HCT116 (cell line): ENCODE measurements around the gene ZNF133. TPM values are rescaled to one million over a fixed set of nuclear protein-coding genes. Genes with fewer than 3 reads are reported as not detected.

ENCODE experiments used
- ATAC-seq: fragments of 200-7000 bp; cut with Tn5 transposase; 2 replicates; pipeline ENCODE4 v1.9.1; 2020; ENCODE audit warnings: mild to moderate bottlenecking, moderate library complexity
- BruUV-seq: library from RNA; stranded (reverse); fragments of 400-500 nt; replicated peaks from 2 replicates; lab custom pipeline; 2021; lab: Mats Ljungman, UMichigan
- CTCF ChIA-PET: fragments of 300-600 bp; sonication (Branson Sonifier 250); formaldehyde crosslinking; loops from one replicate; lab custom pipeline; 2021; ENCODE audit warnings: antibody characterized with exemption; lab: Charles Lee
- POLR2A ChIA-PET: fragments of 300-600, 350-600 bp; sonication (Branson Sonifier 250); formaldehyde crosslinking; loops from one replicate; lab custom pipeline; 2021; ENCODE audit warnings: antibody characterized with exemption; lab: Charles Lee
- RAD21 ChIA-PET, 2 experiments: fragments of 300-600 bp; sonication (Branson Sonifier 250); formaldehyde crosslinking; loops; one replicate each; lab custom pipeline; 2023; ENCODE audit warnings: low total read pairs in 2 of 2; ENCODE audit not compliant: uncharacterized antibody in 2 of 2, unreplicated experiment in 2 of 2, low non-redundant PET in 1 of 2; lab: Charles Lee
- DNase-seq: peaks from one replicate; pipeline ENCODE4 v3.0.0-alpha.2; 2010; ENCODE audit warnings: low read depth, low spot score
- H2AFZ ChIP-seq: fragments of 200-600 bp; shearing (Covaris generic), sonication (generic); 2 replicates; pipeline ENCODE4 v1.6.1; 2017; ENCODE audit warnings: low read depth, mixed run types, mixed read lengths, antibody characterized with exemption, low read length; ENCODE audit not compliant: poor library complexity, severe bottlenecking
- H3K27ac ChIP-seq: 2 replicates; pipeline ENCODE4 v1.5.1; 2012; ENCODE audit warnings: low read depth, low read length
- H3K27me3 ChIP-seq: fragments of 200-600 bp; sonication (generic); 2 replicates; pipeline ENCODE4 v1.6.1; 2016; ENCODE audit warnings: mixed run types, low read length, mixed read lengths; ENCODE audit not compliant: insufficient read depth
- H3K36me3 ChIP-seq, 2 experiments: fragments of 200-500 bp in 1 of 2; fragments of 200-600 bp in 1 of 2; sonication (Bioruptor generic) in 1 of 2; sonication (generic) in 1 of 2; 2 replicates each; pipeline versions ENCODE4 v1.5.1 to v1.6.1; 2014 to 2016; ENCODE audit warnings: low read length in 2 of 2, inconsistent platforms in 1 of 2, mixed read lengths in 1 of 2, mixed run types in 1 of 2; ENCODE audit not compliant: insufficient read depth in 2 of 2, control insufficient read depth in 1 of 2
- H3K4me1 ChIP-seq, 2 experiments: fragments of 200-600 bp in 1 of 2; sonication (generic) in 1 of 2; 2 replicates each; pipeline versions ENCODE4 v1.5.1 to v1.6.1; 2012 to 2017; ENCODE audit warnings: low read length in 2 of 2, inconsistent platforms in 1 of 2, mild to moderate bottlenecking in 1 of 2, mixed read lengths in 1 of 2, mixed run types in 1 of 2, moderate library complexity in 1 of 2; ENCODE audit not compliant: insufficient read depth in 2 of 2, control insufficient read depth in 1 of 2
- H3K4me2 ChIP-seq: fragments of 200-600 bp; sonication (generic); 2 replicates; pipeline ENCODE4 v1.6.1; 2017; ENCODE audit warnings: mixed run types, low read length, mixed read lengths
- H3K4me3 ChIP-seq, 2 experiments: fragments of 200-600 bp in 1 of 2; sonication (generic) in 1 of 2; replicated peaks in 1 of 2; 2 replicates each; pipeline ENCODE4 v1.5.1; 2011 to 2016; ENCODE audit warnings: low read length in 2 of 2, control low read depth in 1 of 2, low read depth in 1 of 2, mild to moderate bottlenecking in 1 of 2, mixed read lengths in 1 of 2, mixed run types in 1 of 2
- H3K79me2 ChIP-seq: fragments of 200-600 bp; sonication (generic); 2 replicates; pipeline ENCODE4 v1.6.1; 2017; ENCODE audit warnings: mild to moderate bottlenecking, mixed run types, low read length, moderate library complexity, mixed read lengths; ENCODE audit not compliant: insufficient read depth
- H3K9ac ChIP-seq: fragments of 200-600 bp; sonication (generic); 2 replicates; pipeline ENCODE4 v1.6.1; 2016; ENCODE audit warnings: low read length, mixed read lengths
- H3K9me2 ChIP-seq: fragments of 200-600 bp; sonication (generic), shearing (Covaris generic); 2 replicates; pipeline ENCODE4 v1.6.1; 2017; ENCODE audit warnings: mixed run types, mild to moderate bottlenecking, moderate library complexity; ENCODE audit not compliant: insufficient read depth
- H3K9me3 ChIP-seq, 2 experiments: fragments of 200-500 bp in 1 of 2; fragments of 200-600 bp in 1 of 2; sonication (Bioruptor generic) in 1 of 2; sonication (generic) in 1 of 2; 2 replicates each; pipeline ENCODE4 v1.6.1; 2014 to 2017; ENCODE audit warnings: low read length in 2 of 2, mixed read lengths in 2 of 2, inconsistent platforms in 1 of 2, low read depth in 1 of 2, mild to moderate bottlenecking in 1 of 2, mixed run types in 1 of 2, moderate library complexity in 1 of 2; ENCODE audit not compliant: control insufficient read depth in 1 of 2, insufficient read depth in 1 of 2
- H4K20me1 ChIP-seq: fragments of 200-600 bp; sonication (generic), shearing (Covaris generic); 2 replicates; pipeline ENCODE4 v1.6.1; 2017; ENCODE audit warnings: mixed run types, mild to moderate bottlenecking, moderate library complexity; ENCODE audit not compliant: insufficient read depth
- ATF3 ChIP-seq: IDR thresholded peaks from 2 replicates; pipeline ENCODE4 v1.6.1; 2012
- CBX3 ChIP-seq: IDR thresholded peaks from 2 replicates; pipeline ENCODE4 v1.6.1; 2012; ENCODE audit warnings: low read depth
- EGR1 ChIP-seq: IDR thresholded peaks from 2 replicates; pipeline ENCODE4 v1.6.1; 2012; ENCODE audit warnings: low read depth
- ELF1 ChIP-seq: IDR thresholded peaks from 2 replicates; pipeline ENCODE4 v1.6.1; 2012; ENCODE audit warnings: low read depth, borderline replicate concordance
- FOSL1 ChIP-seq: IDR thresholded peaks from 2 replicates; pipeline ENCODE4 v1.6.1; 2012; ENCODE audit warnings: low read depth
- JUND ChIP-seq: IDR thresholded peaks from 2 replicates; pipeline ENCODE4 v1.6.1; 2012
- MAX ChIP-seq: IDR thresholded peaks from 2 replicates; pipeline ENCODE4 v1.6.1; 2012
- POLR2A ChIP-seq: IDR thresholded peaks from 2 replicates; pipeline ENCODE4 v1.7.0; 2011; ENCODE audit warnings: borderline replicate concordance; ENCODE audit not compliant: insufficient read depth, insufficient read length; ENCODE audit errors: extremely low read depth
- POLR2AphosphoS5 ChIP-seq: IDR thresholded peaks from 2 replicates; pipeline ENCODE4 v1.6.1; 2011; ENCODE audit warnings: mild to moderate bottlenecking, low read depth, low read length, moderate library complexity
- RAD21 ChIP-seq: IDR thresholded peaks from 2 replicates; pipeline ENCODE4 v1.6.1; 2012; ENCODE audit warnings: low read depth, mild to moderate bottlenecking
- SIN3A ChIP-seq: IDR thresholded peaks from 2 replicates; pipeline ENCODE4 v1.6.1; 2012; ENCODE audit warnings: low read depth
- SP1 ChIP-seq: IDR thresholded peaks from 2 replicates; pipeline ENCODE4 v1.6.1; 2012; ENCODE audit warnings: low read depth
- SRF ChIP-seq: IDR thresholded peaks from 2 replicates; pipeline ENCODE4 v1.6.1; 2012; ENCODE audit warnings: low read depth
- YY1 ChIP-seq: IDR thresholded peaks from 2 replicates; pipeline ENCODE4 v1.6.1; 2011; ENCODE audit warnings: low read length, low read depth, moderate library complexity, mild to moderate bottlenecking; ENCODE audit not compliant: insufficient replicate concordance; ENCODE audit errors: extremely low read depth
- intact Hi-C: fragments of 100-400 bp; cut with micrococcal nuclease; formaldehyde crosslinking; loops from 2 replicates; pipeline ENCODE4 v1.10.0; 2022
- total RNA-seq: library from RNA; stranded (reverse); gene quantifications from one replicate; pipeline ENCODE4 v1.2.1, GENCODE V29; 2021; ENCODE audit not compliant: unreplicated experiment
- TF ChIP-seq, protein P1 (sequence below): IDR thresholded peaks from 2 replicates; pipeline ENCODE4 v1.6.1; 2012; ENCODE audit warnings: low read depth

Gene ZNF133
- total RNA-seq, 1 experiment from 2014 or later = 9.3 TPM

- RAD21 ChIA-PET = no interaction called here
- no peak overlapping the region for H2AFZ ChIP-seq
- no peaks in the 10 kb centered on the region for H3K27me3 ChIP-seq
- no peaks in the 10 kb centered on the region for H3K36me3 ChIP-seq
- H3K4me3 ChIP-seq = no peak overlapping the region
- BruUV-seq = no TSS peak
- H4K20me1 ChIP-seq = no peaks in the 10 kb centered on the region
- no peaks in the 10 kb centered on the region for H3K79me2 ChIP-seq
- peaks cover 0 to 14% of the 10 kb centered on the region in 2 experiments; a peak in 2 of 4 replicates for H3K4me1 ChIP-seq
- POLR2A ChIA-PET = no interaction called here
- no peak overlapping the region for H3K9ac ChIP-seq
- H3K27ac ChIP-seq = no peak overlapping the region
- H3K9me2 ChIP-seq = no peaks in the 10 kb centered on the region
- no peak for DNase-seq
- CTCF ChIA-PET = no interaction called here
- no peak for TF ChIP-seq FOSL1
- TF ChIP-seq, protein P1, sequence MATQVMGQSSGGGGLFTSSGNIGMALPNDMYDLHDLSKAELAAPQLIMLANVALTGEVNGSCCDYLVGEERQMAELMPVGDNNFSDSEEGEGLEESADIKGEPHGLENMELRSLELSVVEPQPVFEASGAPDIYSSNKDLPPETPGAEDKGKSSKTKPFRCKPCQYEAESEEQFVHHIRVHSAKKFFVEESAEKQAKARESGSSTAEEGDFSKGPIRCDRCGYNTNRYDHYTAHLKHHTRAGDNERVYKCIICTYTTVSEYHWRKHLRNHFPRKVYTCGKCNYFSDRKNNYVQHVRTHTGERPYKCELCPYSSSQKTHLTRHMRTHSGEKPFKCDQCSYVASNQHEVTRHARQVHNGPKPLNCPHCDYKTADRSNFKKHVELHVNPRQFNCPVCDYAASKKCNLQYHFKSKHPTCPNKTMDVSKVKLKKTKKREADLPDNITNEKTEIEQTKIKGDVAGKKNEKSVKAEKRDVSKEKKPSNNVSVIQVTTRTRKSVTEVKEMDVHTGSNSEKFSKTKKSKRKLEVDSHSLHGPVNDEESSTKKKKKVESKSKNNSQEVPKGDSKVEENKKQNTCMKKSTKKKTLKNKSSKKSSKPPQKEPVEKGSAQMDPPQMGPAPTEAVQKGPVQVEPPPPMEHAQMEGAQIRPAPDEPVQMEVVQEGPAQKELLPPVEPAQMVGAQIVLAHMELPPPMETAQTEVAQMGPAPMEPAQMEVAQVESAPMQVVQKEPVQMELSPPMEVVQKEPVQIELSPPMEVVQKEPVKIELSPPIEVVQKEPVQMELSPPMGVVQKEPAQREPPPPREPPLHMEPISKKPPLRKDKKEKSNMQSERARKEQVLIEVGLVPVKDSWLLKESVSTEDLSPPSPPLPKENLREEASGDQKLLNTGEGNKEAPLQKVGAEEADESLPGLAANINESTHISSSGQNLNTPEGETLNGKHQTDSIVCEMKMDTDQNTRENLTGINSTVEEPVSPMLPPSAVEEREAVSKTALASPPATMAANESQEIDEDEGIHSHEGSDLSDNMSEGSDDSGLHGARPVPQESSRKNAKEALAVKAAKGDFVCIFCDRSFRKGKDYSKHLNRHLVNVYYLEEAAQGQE = no peak
- TF ChIP-seq ELF1 = no peak
- no peak for TF ChIP-seq JUND
- TF ChIP-seq ATF3 = no peak
- no peak for TF ChIP-seq CBX3
- TF ChIP-seq POLR2AphosphoS5 = no peak
- no peak for TF ChIP-seq EGR1
- no peak for TF ChIP-seq YY1
- no peak for TF ChIP-seq SP1
- no peak for TF ChIP-seq SRF
- TF ChIP-seq SIN3A = no peak
- no peak for TF ChIP-seq RAD21
- no peak for TF ChIP-seq MAX
- no peak for TF ChIP-seq POLR2A
- TF ChIP-seq, all 23 proteins: peak for 0
- Histone ChIP-seq H3K4me2 (no peak overlapping the region), H3K9me3 (peaks cover 5 to 8% of the 10 kb centered on the region in 2 experiments; a peak in 3 of 4 replicates)
- intact Hi-C loops = no loop called here
- no peak for ATAC-seq
Measured at GRCh38 chr20:18326990-18327389, 38.7 kb downstream of the ZNF133 start.
